B cell (primary cell): Measurements from ENCODE around the gene CCDC57. TPM values are rescaled to one million over a fixed set of nuclear protein-coding genes. Genes with fewer than 3 reads are reported as not detected.

Experiments used
- ATAC-seq: fragments of 200-7000 bp; cut with Tn5 transposase; one replicate; pipeline ENCODE4 v1.10.0; 2021; ENCODE audit warnings: low read depth, mild to moderate bottlenecking, moderate number of reproducible peaks, moderate library complexity
- CTCF ChIA-PET: fragments of 350-600 bp; sonication (Branson Sonifier 250); formaldehyde crosslinking; loops from one replicate; lab custom pipeline; 2021; ENCODE audit warnings: antibody characterized with exemption, inconsistent platforms; lab: Charles Lee
- POLR2A ChIA-PET: fragments of 350-600 bp; sonication (Branson Sonifier 250); formaldehyde crosslinking; loops from one replicate; lab custom pipeline; 2021; ENCODE audit warnings: antibody characterized with exemption; lab: Charles Lee
- DNase-seq: peaks from one replicate; pipeline ENCODE4 v3.0.0; 2013
- H2AFZ ChIP-seq: 2 replicates; pipeline ENCODE4 v1.6.1; 2012; ENCODE audit warnings: mild to moderate bottlenecking, low read depth, low read length; ENCODE audit not compliant: insufficient read depth, poor library complexity, severe bottlenecking
- H3K27ac ChIP-seq, 2 donors: 1 replicate in 1 of 2; 2 replicates in 1 of 2; pipeline ENCODE4 v1.5.1; 2012 to 2013; ENCODE audit warnings: low read length in 2 of 2, mild to moderate bottlenecking in 2 of 2, moderate library complexity in 1 of 2
- H3K27me3 ChIP-seq, 4 experiments: fragments of 200-600 bp in 1 of 4; sonication (generic) in 1 of 4; replicated peaks in 1 of 4; 1 replicate in 2 of 4; 2 replicates in 2 of 4; pipeline versions ENCODE4 v1.6.1 to v1.7.0; 2013 to 2016; ENCODE audit warnings: low read length in 3 of 4, mild to moderate bottlenecking in 2 of 4, mixed read lengths in 1 of 4, moderate library complexity in 1 of 4; ENCODE audit not compliant: insufficient read depth in 4 of 4, control insufficient read depth in 3 of 4; ENCODE audit errors: control extremely low read depth in 1 of 4
- H3K36me3 ChIP-seq, 2 experiments: replicated peaks in 1 of 2; 1 replicate in 1 of 2; 2 replicates in 1 of 2; pipeline versions ENCODE4 v1.6.1 to v1.7.1; 2013; ENCODE audit warnings: low read length in 1 of 2; ENCODE audit not compliant: insufficient read depth in 2 of 2, control insufficient read depth in 1 of 2; ENCODE audit errors: control extremely low read depth in 1 of 2, extremely low read depth in 1 of 2
- H3K4me1 ChIP-seq, 2 donors: fragments of 200-600 bp in 1 of 2; sonication (generic) in 1 of 2; 1 replicate in 1 of 2; 2 replicates in 1 of 2; pipeline versions ENCODE4 v1.5.1 to v1.6.1; 2013 to 2017; ENCODE audit warnings: low read length in 2 of 2; ENCODE audit not compliant: control insufficient read depth in 2 of 2, insufficient read depth in 2 of 2
- H3K4me2 ChIP-seq: replicated peaks from 2 replicates; pipeline ENCODE3; 2012; ENCODE audit warnings: mild to moderate bottlenecking, low read depth, low read length; ENCODE audit not compliant: poor library complexity, severe bottlenecking
- H3K4me3 ChIP-seq, 5 experiments: fragments of 200-600 bp in 1 of 5; sonication (generic) in 1 of 5; 1 replicate in 3 of 5; 2 replicates in 2 of 5; pipeline versions ENCODE4 v1.5.1 to v1.7.0; 2011 to 2016; ENCODE audit warnings: low read length in 4 of 5, mild to moderate bottlenecking in 4 of 5, low read depth in 2 of 5, control low read depth in 1 of 5, moderate library complexity in 1 of 5; ENCODE audit not compliant: insufficient read depth in 1 of 5; ENCODE audit errors: control extremely low read depth in 1 of 5, extremely low read depth in 1 of 5
- H3K79me2 ChIP-seq: fragments of 200-600 bp; sonication (generic); one replicate; pipeline ENCODE4 v1.6.0; 2016; ENCODE audit warnings: low read length; ENCODE audit not compliant: control insufficient read depth, insufficient read depth
- H3K9ac ChIP-seq: fragments of 200-600 bp; sonication (generic); 2 replicates; pipeline ENCODE4 v1.6.1; 2017; ENCODE audit warnings: mild to moderate bottlenecking, low read length, moderate library complexity
- H3K9me3 ChIP-seq, 3 donors: one replicate each; pipeline versions ENCODE4 v1.6.1 to v1.7.1; 2013; ENCODE audit warnings: low read length in 2 of 3; ENCODE audit not compliant: control insufficient read depth in 2 of 3, insufficient read depth in 1 of 3; ENCODE audit errors: control extremely low read depth in 1 of 3
- H4K20me1 ChIP-seq: 2 replicates; pipeline ENCODE4 v1.6.0; 2012; ENCODE audit warnings: mild to moderate bottlenecking, low read length; ENCODE audit not compliant: insufficient read depth, control insufficient read depth, poor library complexity, severe bottlenecking
- H3K27ac Mint-ChIP-seq: one replicate; pipeline ENCODE4 v1.8.0; 2021; ENCODE audit warnings: mixed read lengths
- H3K27me3 Mint-ChIP-seq: one replicate; pipeline ENCODE4 v1.8.0; 2021; ENCODE audit warnings: mixed read lengths
- H3K4me1 Mint-ChIP-seq: one replicate; pipeline ENCODE4 v1.8.0; 2021; ENCODE audit warnings: mixed read lengths
- H3K4me3 Mint-ChIP-seq: one replicate; pipeline ENCODE4 v1.8.0; 2021; ENCODE audit warnings: mixed read lengths
- H3K9me3 Mint-ChIP-seq: one replicate; pipeline ENCODE4 v1.8.0; 2022; ENCODE audit warnings: mixed read lengths; ENCODE audit not compliant: insufficient read depth
- EZH2 ChIP-seq: IDR thresholded peaks from 2 replicates; pipeline ENCODE4 v1.6.1; 2012; ENCODE audit warnings: borderline replicate concordance, low read depth, mild to moderate bottlenecking, moderate library complexity, low read length; ENCODE audit not compliant: insufficient read depth, poor library complexity, severe bottlenecking
- WGBS: methylation state at CpG from one replicate; pipeline ENCODE4 v1.1.5; 2013; ENCODE audit warnings: missing lambda C conversion rate; ENCODE audit not compliant: insufficient coverage; 5-methylcytosine and 5-hydroxymethylcytosine counted together
- intact Hi-C: fragments of 100-400 bp; cut with micrococcal nuclease; formaldehyde crosslinking; loops from one replicate; pipeline ENCODE4 v1.10.0; 2022
- polyA plus RNA-seq: library from polyadenylated mRNA; depleted of rRNA; stranded (reverse); fragments of >200 nt; gene quantifications from 2 replicates; pipeline ENCODE4 v1.2.3, GENCODE V29; 2012
- total RNA-seq, 2 donors: library from RNA; stranded (reverse); fragments of 120-200 nt in 1 of 2; gene quantifications; 1 replicate in 1 of 2; 2 replicates in 1 of 2; pipeline versions ENCODE4 v1.2.3 to v1.2.4, GENCODE V29; 2013 to 2022
- TF ChIP-seq, protein P1 (sequence below): fragments of 200-600 bp; IDR thresholded peaks from one replicate; pipeline ENCODE4 v1.8.0; 2022; ENCODE audit warnings: antibody characterized with exemption, mild to moderate bottlenecking

CCDC57 gene
- total and polyA plus RNA-seq, 2 donors (not counting 1 experiment from before 2014, with no cell fraction given) = 49.7 to 67.2 TPM

- Histone ChIP-seq H3K27ac (no peak overlapping the region), H3K9me3 (no peaks in the 10 kb centered on the region), H3K36me3 (no peaks in the 10 kb centered on the region), H3K4me3 (no peak overlapping the region), H2AFZ (no peak overlapping the region), H3K4me2 (no peak overlapping the region), H3K9ac (no peak overlapping the region), H3K79me2 (no peaks in the 10 kb centered on the region), H3K27me3 (no peaks in the 10 kb centered on the region), H4K20me1 (no peaks in the 10 kb centered on the region), H3K4me1 (no peaks in the 10 kb centered on the region)
- 91% methylated on average over 18 of the region's 18 CpGs for WGBS
- ChIA-PET CTCF (no interaction called here), POLR2A (no interaction called here)
- ATAC-seq (no peak), DNase-seq (no peak)
- H3K4me3 Mint-ChIP-seq = no peak overlapping the region
- intact Hi-C loops = no loop called here
- no peaks in the 10 kb centered on the region for H3K9me3 Mint-ChIP-seq
- TF ChIP-seq, protein P1, sequence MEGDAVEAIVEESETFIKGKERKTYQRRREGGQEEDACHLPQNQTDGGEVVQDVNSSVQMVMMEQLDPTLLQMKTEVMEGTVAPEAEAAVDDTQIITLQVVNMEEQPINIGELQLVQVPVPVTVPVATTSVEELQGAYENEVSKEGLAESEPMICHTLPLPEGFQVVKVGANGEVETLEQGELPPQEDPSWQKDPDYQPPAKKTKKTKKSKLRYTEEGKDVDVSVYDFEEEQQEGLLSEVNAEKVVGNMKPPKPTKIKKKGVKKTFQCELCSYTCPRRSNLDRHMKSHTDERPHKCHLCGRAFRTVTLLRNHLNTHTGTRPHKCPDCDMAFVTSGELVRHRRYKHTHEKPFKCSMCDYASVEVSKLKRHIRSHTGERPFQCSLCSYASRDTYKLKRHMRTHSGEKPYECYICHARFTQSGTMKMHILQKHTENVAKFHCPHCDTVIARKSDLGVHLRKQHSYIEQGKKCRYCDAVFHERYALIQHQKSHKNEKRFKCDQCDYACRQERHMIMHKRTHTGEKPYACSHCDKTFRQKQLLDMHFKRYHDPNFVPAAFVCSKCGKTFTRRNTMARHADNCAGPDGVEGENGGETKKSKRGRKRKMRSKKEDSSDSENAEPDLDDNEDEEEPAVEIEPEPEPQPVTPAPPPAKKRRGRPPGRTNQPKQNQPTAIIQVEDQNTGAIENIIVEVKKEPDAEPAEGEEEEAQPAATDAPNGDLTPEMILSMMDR = no peak
- no peak for TF ChIP-seq EZH2
- H3K27ac Mint-ChIP-seq = no peak overlapping the region
- H3K27me3 Mint-ChIP-seq = no peaks in the 10 kb centered on the region
- H3K4me1 Mint-ChIP-seq = no peaks in the 10 kb centered on the region
These were observed 39.1 kb downstream of the CCDC57 start for GRCh38 chr17:82173351-82174041.

- Histone ChIP-seq H3K4me3 (no peak overlapping the region), H3K36me3 (no peaks in the 10 kb centered on the region), H2AFZ (no peak overlapping the region), H4K20me1 (no peaks in the 10 kb centered on the region), H3K4me2 (no peak overlapping the region), H3K9ac (no peak overlapping the region), H3K27ac (no peak overlapping the region), H3K4me1 (no peaks in the 10 kb centered on the region), H3K9me3 (no peaks in the 10 kb centered on the region), H3K27me3 (no peaks in the 10 kb centered on the region), H3K79me2 (no peaks in the 10 kb centered on the region)
- no peak for TF ChIP-seq EZH2
- TF ChIP-seq, protein P1 = no peak
- POLR2A ChIA-PET = no interaction called here
- no peaks in the 10 kb centered on the region for H3K9me3 Mint-ChIP-seq
- no peak overlapping the region for H3K27ac Mint-ChIP-seq
- CTCF ChIA-PET = no interaction called here
- intact Hi-C loops = no loop called here
- H3K27me3 Mint-ChIP-seq = no peaks in the 10 kb centered on the region
- DNase-seq (no peak), ATAC-seq (no peak)
- H3K4me3 Mint-ChIP-seq = no peak overlapping the region
- WGBS = 96% methylated on average over 14 of the region's 18 CpGs
- no peaks in the 10 kb centered on the region for H3K4me1 Mint-ChIP-seq
These were observed 40.0 kb downstream of the CCDC57 start for GRCh38 chr17:82172486-82173160.
